Fibroblast of villous mesenchyme (primary cell): ENCODE measurements around the gene NME2. TPM values are rescaled to one million over a fixed set of nuclear protein-coding genes. Genes with fewer than 3 reads are reported as not detected.

ENCODE experiments used
- DNase-seq: peaks from one replicate; pipeline ENCODE4 v3.0.0-alpha.2; 2010; ENCODE audit warnings: low read depth
- H3K4me3 ChIP-seq: 2 replicates; pipeline ENCODE4 v1.5.1; 2011; ENCODE audit warnings: low read depth, mild to moderate bottlenecking, low read length
- CTCF ChIP-seq: IDR thresholded peaks from 2 replicates; pipeline ENCODE4 v1.5.1; 2012; ENCODE audit warnings: low read depth, mild to moderate bottlenecking, low read length; ENCODE audit not compliant: insufficient read depth
- total RNA-seq: library from RNA; depleted of rRNA; stranded (reverse); fragments of >200 nt; gene quantifications from 2 replicates; pipeline ENCODE4 v1.2.3, GENCODE V29; 2012

Gene NME2
- total RNA-seq, 1 donor, result 438 TPM

DNA sequence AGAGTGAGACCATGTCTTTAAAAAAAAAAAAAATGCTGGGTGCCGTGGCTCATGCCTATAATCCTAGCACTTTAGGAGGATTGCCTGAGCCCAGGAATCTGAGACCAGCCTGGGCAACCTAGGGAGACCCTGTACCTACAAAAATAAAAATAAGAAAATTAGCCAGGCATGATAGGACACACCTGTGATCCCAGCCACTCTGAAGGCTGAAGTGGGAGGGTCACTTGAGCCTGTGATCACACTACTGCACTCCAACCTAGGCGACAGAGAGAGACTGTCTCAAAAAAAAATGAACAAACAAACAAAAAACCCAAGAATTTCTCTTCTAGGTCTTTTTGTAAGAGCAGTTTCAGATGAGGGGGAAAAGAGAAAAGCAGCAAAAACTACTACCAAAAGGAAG is 34.6 kb downstream of the NME2 start:
- no peak overlapping the region for H3K4me3 ChIP-seq
- no peak for TF ChIP-seq CTCF
- DNase-seq, result no peak

DNA sequence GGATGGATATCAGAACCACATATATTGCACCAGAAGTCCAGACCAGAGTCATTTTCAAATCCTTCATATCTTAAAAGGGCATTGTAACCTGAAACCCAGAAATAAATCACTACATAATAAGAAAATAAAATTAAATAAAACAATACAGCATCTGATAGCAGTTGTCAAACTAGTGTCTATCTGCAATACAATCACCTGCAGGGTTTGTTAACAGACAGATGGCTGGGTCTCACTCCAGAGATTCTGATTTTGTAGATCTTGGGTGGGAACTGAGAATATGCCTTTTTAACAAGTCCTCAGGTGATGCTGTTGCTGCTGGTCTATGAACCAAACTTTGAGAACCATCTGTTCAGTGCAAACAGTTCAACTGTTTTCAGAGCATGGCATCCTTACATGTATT is 37.6 kb downstream of the NME2 start:
- DNase-seq, result no peak
- no peak for TF ChIP-seq CTCF
- no peak overlapping the region for H3K4me3 ChIP-seq

- no peak overlapping the region for H3K4me3 ChIP-seq
- DNase-seq, result no peak
- no peak for TF ChIP-seq CTCF
Observed at GRCh38 chr17:51214920-51215319, 48.7 kb downstream of the NME2 start.

GRCh38 chr17:51217946-51218345 is 51.7 kb downstream of the NME2 start:
- H3K4me3 ChIP-seq, result no peak overlapping the region
- DNase-seq, result no peak
- no peak for TF ChIP-seq CTCF

DNA sequence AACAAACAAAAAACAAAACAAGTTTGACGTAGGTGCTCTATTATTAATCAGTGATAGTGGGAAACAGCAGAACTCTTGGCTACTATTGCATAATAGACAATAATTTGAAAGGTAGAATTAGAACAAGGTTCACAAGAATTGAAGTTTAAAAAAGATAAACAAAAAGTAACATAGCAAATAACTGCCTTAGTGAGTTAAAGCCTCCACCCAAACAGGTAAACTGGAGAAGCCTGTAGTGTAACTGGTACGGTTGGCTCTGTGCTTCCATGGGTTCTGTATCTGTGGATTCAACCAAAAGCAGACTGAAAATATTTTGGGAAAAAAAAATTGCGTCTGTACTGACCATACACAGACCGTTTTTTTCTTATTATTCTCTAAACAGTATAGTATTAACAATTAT is 55.1 kb downstream of the NME2 start:
- DNase-seq, result no peak
- H3K4me3 ChIP-seq, result no peak overlapping the region
- no peak for TF ChIP-seq CTCF

Other genes starting within 250 kb of the NME2 start
- gene SPAG9, start 45.5 kb upstream of the NME2 start, total RNA-seq, result 75.4 and 94.6 TPM in 2 replicates
- 82.1 and 105 TPM in 2 replicates for gene NME1, start 12.9 kb upstream of the NME2 start, total RNA-seq
- 9.7 and 15.1 TPM in 2 replicates for gene MBTD1, start 93.6 kb downstream of the NME2 start, total RNA-seq
- 29.6 and 44.0 TPM in 2 replicates for gene UTP18, start 94.1 kb downstream of the NME2 start, total RNA-seq